ENCODE results near the gene ITGB3.
A peak's percentile ranks its signal among the peaks of the same experiment; 100 is the strongest.
"Not testable (repeated sequence)": the region's sequence is repeated elsewhere in the genome, so short reads cannot be mapped to it uniquely, and the experiment has no call there.

ITGB3 gene

GRCh38 chr17:47253541-47254402 is at the start of gene ITGB3:
Gene ITGB3 (plus strand): TSS chr17:47253827. CDS start chr17:47253862, 35 bp downstream.
- no peak for TF ChIP-seq POLR2A (IDR thresholded peaks at IDR 0.05; ENCODE audit: low read depth, low read length)
- FAIRE-seq: no peak
- DNase-seq (ENCODE audit: insufficient read length, low spot score): peak; percentile 81

- TF ChIP-seq POLR2A (IDR thresholded peaks at IDR 0.05; ENCODE audit: low read depth, low read length): no peak
- FAIRE-seq (no peak), DNase-seq (ENCODE audit: insufficient read length, low spot score) (no peak)
Measured at GRCh38 chr17:47203984-47204721, 49.5 kb upstream of the ITGB3 start.

- DNase-seq (ENCODE audit: insufficient read length, low spot score): no peak
- no peak for TF ChIP-seq POLR2A (IDR thresholded peaks at IDR 0.05; ENCODE audit: low read depth, low read length)
- FAIRE-seq: no peak
Measured at GRCh38 chr17:47204722-47205418, 48.8 kb upstream of the ITGB3 start.

- no peak for TF ChIP-seq POLR2A (IDR thresholded peaks at IDR 0.05; ENCODE audit: low read depth, low read length)
- no peak for FAIRE-seq
- no peak for DNase-seq (ENCODE audit: insufficient read length, low spot score)
Measured at GRCh38 chr17:47205419-47205963, 48.1 kb upstream of the ITGB3 start.

GRCh38 chr17:47207143-47208067 is 46.2 kb upstream of the ITGB3 start:
- DNase-seq (ENCODE audit: insufficient read length, low spot score) (no peak), FAIRE-seq (no peak)
- TF ChIP-seq POLR2A (IDR thresholded peaks at IDR 0.05; ENCODE audit: low read depth, low read length): no peak

- FAIRE-seq: no peak
- no peak for DNase-seq (ENCODE audit: insufficient read length, low spot score)
- TF ChIP-seq POLR2A (IDR thresholded peaks at IDR 0.05; ENCODE audit: low read depth, low read length): no peak
Measured at GRCh38 chr17:47208744-47209488, 44.7 kb upstream of the ITGB3 start, which contains the start of gene MYL4. Gene MYL4 (plus strand): TSS chr17:47209348. CDS start chr17:47209423, 75 bp downstream.

GRCh38 chr17:47209499-47209898 is 44.1 kb upstream of the ITGB3 start:
- DNase-seq (ENCODE audit: insufficient read length, low spot score) (no peak), FAIRE-seq (no peak)
- TF ChIP-seq POLR2A (IDR thresholded peaks at IDR 0.05; ENCODE audit: low read depth, low read length): no peak

GRCh38 chr17:47210105-47210504 is 43.5 kb upstream of the ITGB3 start:
- DNase-seq (ENCODE audit: insufficient read length, low spot score) (no peak), FAIRE-seq (no peak)
- TF ChIP-seq POLR2A (IDR thresholded peaks at IDR 0.05; ENCODE audit: low read depth, low read length): no peak

GRCh38 chr17:47210779-47211178 is 42.8 kb upstream of the ITGB3 start:
- DNase-seq (ENCODE audit: insufficient read length, low spot score): no peak
- no peak for TF ChIP-seq POLR2A (IDR thresholded peaks at IDR 0.05; ENCODE audit: low read depth, low read length)
- FAIRE-seq: no peak

GRCh38 chr17:47212458-47212857 is 41.2 kb upstream of the ITGB3 start:
- TF ChIP-seq POLR2A (IDR thresholded peaks at IDR 0.05; ENCODE audit: low read depth, low read length): no peak
- FAIRE-seq (no peak), DNase-seq (ENCODE audit: insufficient read length, low spot score) (no peak)

- FAIRE-seq: no peak
- no peak for TF ChIP-seq POLR2A (IDR thresholded peaks at IDR 0.05; ENCODE audit: low read depth, low read length)
- DNase-seq (ENCODE audit: insufficient read length, low spot score): no peak
Measured at GRCh38 chr17:47213540-47213939, 40.1 kb upstream of the ITGB3 start.

GRCh38 chr17:47214931-47215330 is 38.7 kb upstream of the ITGB3 start:
- no peak for TF ChIP-seq POLR2A (IDR thresholded peaks at IDR 0.05; ENCODE audit: low read depth, low read length)
- no peak for FAIRE-seq

GRCh38 chr17:47216821-47217220 is 36.8 kb upstream of the ITGB3 start:
- not testable (repeated sequence) for DNase-seq (ENCODE audit: insufficient read length, low spot score); FAIRE-seq

More at GRCh38 chr17:47214931-47215330, 38.7 kb upstream of the ITGB3 start:
- no peak for DNase-seq (ENCODE audit: insufficient read length, low spot score)

GRCh38 chr17:47217279-47217678 is 36.3 kb upstream of the ITGB3 start:
- FAIRE-seq; DNase-seq (ENCODE audit: insufficient read length, low spot score): not testable (repeated sequence)
